KMS-11 (cell line): Measurements from ENCODE around the gene BABAM2.
"Not testable (repeated sequence)": the region's sequence is repeated elsewhere in the genome, so short reads cannot be mapped to it uniquely, and the experiment has no call there.

Experiments
- H2AFZ ChIP-seq: fragments of 200-600 bp; sonication (generic); 2 replicates; pipeline ENCODE4 v1.6.1; 2016; ENCODE audit warnings: antibody characterized with exemption, mixed run types, low read depth
- H3K27ac ChIP-seq: fragments of 200-600 bp; sonication (generic); 2 replicates; pipeline ENCODE4 v1.6.1; 2016; ENCODE audit warnings: mild to moderate bottlenecking, mixed run types
- H3K27me3 ChIP-seq: fragments of 200-600 bp; sonication (generic); 2 replicates; pipeline ENCODE4 v1.6.1; 2017; ENCODE audit warnings: mild to moderate bottlenecking, low read depth, mixed run types, moderate library complexity; ENCODE audit not compliant: insufficient read depth
- H3K36me3 ChIP-seq: fragments of 200-600 bp; sonication (generic); 2 replicates; pipeline ENCODE4 v1.6.1; 2017; ENCODE audit warnings: mild to moderate bottlenecking, mixed run types; ENCODE audit not compliant: insufficient read depth
- H3K4me1 ChIP-seq: fragments of 200-600 bp; sonication (generic); 2 replicates; pipeline ENCODE4 v1.6.1; 2016; ENCODE audit warnings: mild to moderate bottlenecking, low read depth, mixed run types; ENCODE audit not compliant: poor library complexity, severe bottlenecking
- H3K4me2 ChIP-seq: fragments of 200-600 bp; sonication (generic); 2 replicates; pipeline ENCODE4 v1.7.0; 2016; ENCODE audit warnings: mild to moderate bottlenecking, mixed run types
- H3K4me3 ChIP-seq: fragments of 200-600 bp; sonication (generic); IDR thresholded peaks from 2 replicates; pipeline ENCODE4 v1.6.1; 2017; ENCODE audit warnings: low read depth, low read length, mixed read lengths; ENCODE audit not compliant: insufficient read depth
- H3K79me2 ChIP-seq: fragments of 200-600 bp; sonication (generic); 2 replicates; pipeline ENCODE4 v1.6.1; 2016; ENCODE audit warnings: low read depth, mixed run types; ENCODE audit not compliant: insufficient read depth
- H3K9ac ChIP-seq: fragments of 200-600 bp; sonication (generic); 2 replicates; pipeline ENCODE4 v1.6.1; 2016; ENCODE audit warnings: mild to moderate bottlenecking, mixed run types
- H4K20me1 ChIP-seq: fragments of 200-600 bp; sonication (generic); 2 replicates; pipeline ENCODE4 v1.6.1; 2016; ENCODE audit warnings: mild to moderate bottlenecking, mixed run types; ENCODE audit not compliant: insufficient read depth
- TF ChIP-seq, protein P1 (sequence below): fragments of 200-600 bp; sonication (generic); conservative IDR thresholded peaks from 2 replicates; pipeline ENCODE4 v1.6.1; 2017; ENCODE audit warnings: low read depth, mild to moderate bottlenecking, antibody characterized with exemption, low read length, moderate library complexity, mixed read lengths

BABAM2 gene

GRCh38 chr2:27976308-27976707 is 85.8 kb downstream of the BABAM2 start:
- Histone ChIP-seq H3K9ac (no peak overlapping the region), H3K36me3 (no peaks in the 10 kb centered on the region), H3K4me3 (no peak overlapping the region), H3K4me2 (no peak overlapping the region), H3K27me3 (no peaks in the 10 kb centered on the region), H2AFZ (no peak overlapping the region), H3K4me1 (peaks cover 19% of the 10 kb centered on the region), H3K79me2 (0 out of 2 replicates have a peak, but pooled peaks cover under 1% of the 10 kb centered on the region), H3K27ac (no peak overlapping the region), H4K20me1 (no peaks in the 10 kb centered on the region)
- TF ChIP-seq, protein P1, sequence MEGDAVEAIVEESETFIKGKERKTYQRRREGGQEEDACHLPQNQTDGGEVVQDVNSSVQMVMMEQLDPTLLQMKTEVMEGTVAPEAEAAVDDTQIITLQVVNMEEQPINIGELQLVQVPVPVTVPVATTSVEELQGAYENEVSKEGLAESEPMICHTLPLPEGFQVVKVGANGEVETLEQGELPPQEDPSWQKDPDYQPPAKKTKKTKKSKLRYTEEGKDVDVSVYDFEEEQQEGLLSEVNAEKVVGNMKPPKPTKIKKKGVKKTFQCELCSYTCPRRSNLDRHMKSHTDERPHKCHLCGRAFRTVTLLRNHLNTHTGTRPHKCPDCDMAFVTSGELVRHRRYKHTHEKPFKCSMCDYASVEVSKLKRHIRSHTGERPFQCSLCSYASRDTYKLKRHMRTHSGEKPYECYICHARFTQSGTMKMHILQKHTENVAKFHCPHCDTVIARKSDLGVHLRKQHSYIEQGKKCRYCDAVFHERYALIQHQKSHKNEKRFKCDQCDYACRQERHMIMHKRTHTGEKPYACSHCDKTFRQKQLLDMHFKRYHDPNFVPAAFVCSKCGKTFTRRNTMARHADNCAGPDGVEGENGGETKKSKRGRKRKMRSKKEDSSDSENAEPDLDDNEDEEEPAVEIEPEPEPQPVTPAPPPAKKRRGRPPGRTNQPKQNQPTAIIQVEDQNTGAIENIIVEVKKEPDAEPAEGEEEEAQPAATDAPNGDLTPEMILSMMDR: no peak

GRCh38 chr2:27977731-27978312 is 87.3 kb downstream of the BABAM2 start:
- Histone ChIP-seq H2AFZ (no peak overlapping the region), H3K36me3 (no peaks in the 10 kb centered on the region), H3K4me1 (peaks cover 27% of the 10 kb centered on the region), H3K79me2 (0 out of 2 replicates have a peak, but pooled peaks cover 5% of the 10 kb centered on the region), H3K4me3 (no peak overlapping the region), H4K20me1 (no peaks in the 10 kb centered on the region), H3K4me2 (no peak overlapping the region), H3K9ac (no peak overlapping the region), H3K27ac (no peak overlapping the region), H3K27me3 (no peaks in the 10 kb centered on the region)
- TF ChIP-seq, protein P1: no peak

DNA sequence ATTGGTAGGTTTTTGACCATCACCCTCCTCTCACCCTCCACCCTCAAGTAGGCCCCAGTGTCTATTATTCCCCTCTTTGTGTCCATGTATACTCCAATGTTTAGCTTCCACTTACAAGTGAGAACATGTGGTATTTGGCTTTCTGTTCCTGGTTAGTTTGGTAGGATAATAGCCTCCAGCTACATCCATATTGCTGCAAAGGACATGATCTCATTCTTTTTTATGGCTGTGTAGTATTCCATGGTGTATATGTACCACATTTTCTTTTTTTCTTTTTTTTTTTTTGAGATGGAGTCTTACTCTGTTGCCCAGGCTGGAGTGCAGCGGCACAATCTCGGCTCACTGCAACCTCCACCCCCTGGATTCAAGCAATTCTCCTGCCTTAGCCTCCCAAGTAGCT is 88.2 kb downstream of the BABAM2 start:
- H3K4me2 ChIP-seq, H3K36me3 ChIP-seq, H4K20me1 ChIP-seq, H3K4me3 ChIP-seq, H3K27me3 ChIP-seq, H3K27ac ChIP-seq, H3K9ac ChIP-seq, H2AFZ ChIP-seq: not testable (repeated sequence)
- Histone ChIP-seq H3K79me2 (peaks cover 10% of the 10 kb centered on the region; the same call in 1 of the 2 replicates), H3K4me1 (peaks cover 27% of the 10 kb centered on the region)

DNA sequence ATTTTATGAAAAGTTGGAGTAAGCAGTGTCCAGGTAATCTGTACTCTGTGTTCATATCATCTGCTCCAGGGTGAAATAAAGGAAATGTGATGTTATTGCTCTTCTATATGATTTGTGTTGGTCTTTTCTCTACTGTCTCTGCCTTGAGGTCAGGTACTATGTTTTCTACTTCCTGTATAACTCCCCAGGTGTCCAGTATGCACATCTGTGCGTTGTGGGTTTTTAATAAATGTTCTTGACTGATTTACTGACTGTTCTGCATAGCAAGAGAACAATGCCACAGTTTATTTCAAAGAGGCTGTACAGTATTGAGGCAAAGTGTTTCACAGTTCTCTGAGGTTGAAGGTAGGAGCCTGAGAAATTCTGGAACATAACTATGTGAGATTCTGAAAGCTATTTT is 89.7 kb downstream of the BABAM2 start:
- Histone ChIP-seq H3K4me3 (no peak overlapping the region), H3K36me3 (no peaks in the 10 kb centered on the region), H3K27me3 (no peaks in the 10 kb centered on the region), H3K4me1 (peaks cover 27% of the 10 kb centered on the region), H2AFZ (no peak overlapping the region), H4K20me1 (no peaks in the 10 kb centered on the region), H3K4me2 (peak overlapping the region; percentile 51), H3K79me2 (peaks cover 10% of the 10 kb centered on the region; the same call in 1 of the 2 replicates), H3K27ac (no peak overlapping the region; the same call in 1 of the 2 replicates), H3K9ac (no peak overlapping the region)
- TF ChIP-seq, protein P1: no peak

DNA sequence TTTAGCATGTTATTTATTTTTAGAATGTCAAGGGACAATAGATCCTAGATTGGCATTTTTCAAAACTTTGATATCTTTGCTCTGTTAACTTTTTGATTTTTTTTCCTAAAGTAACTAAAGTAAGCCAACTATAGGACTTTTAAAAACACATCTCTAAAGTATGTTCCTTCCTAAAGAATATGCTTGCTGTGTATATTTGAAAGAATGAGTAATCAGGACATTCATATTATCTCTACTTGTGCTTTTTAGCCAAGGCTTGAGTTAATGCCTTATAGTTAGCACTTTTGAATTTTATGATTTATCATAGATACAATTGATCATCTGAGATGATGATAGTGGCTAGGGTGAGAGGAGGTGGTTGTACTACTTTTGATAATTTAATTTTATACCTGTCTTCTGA is 93.6 kb downstream of the BABAM2 start:
- Histone ChIP-seq H3K36me3 (no peaks in the 10 kb centered on the region), H3K4me3 (no peak overlapping the region), H3K27me3 (no peaks in the 10 kb centered on the region), H3K4me2 (no peak overlapping the region), H3K4me1 (peaks cover 27% of the 10 kb centered on the region), H3K9ac (no peak overlapping the region), H4K20me1 (no peaks in the 10 kb centered on the region), H3K27ac (no peak overlapping the region), H2AFZ (no peak overlapping the region), H3K79me2 (peaks cover 10% of the 10 kb centered on the region; the same call in 1 of the 2 replicates)
- TF ChIP-seq, protein P1: no peak
